SH-SY5Y (cell line): ENCODE measurements around the gene NSUN2.

Source experiments
- GATA2 ChIP-seq: IDR thresholded peaks from 2 replicates; pipeline ENCODE4 v1.6.1; 2011; ENCODE audit warnings: mild to moderate bottlenecking, low read depth, low read length
- GATA3 ChIP-seq: IDR thresholded peaks from 2 replicates; pipeline ENCODE4 v1.6.1; 2011; ENCODE audit warnings: low read depth, mild to moderate bottlenecking, low read length, moderate library complexity

Gene NSUN2

DNA sequence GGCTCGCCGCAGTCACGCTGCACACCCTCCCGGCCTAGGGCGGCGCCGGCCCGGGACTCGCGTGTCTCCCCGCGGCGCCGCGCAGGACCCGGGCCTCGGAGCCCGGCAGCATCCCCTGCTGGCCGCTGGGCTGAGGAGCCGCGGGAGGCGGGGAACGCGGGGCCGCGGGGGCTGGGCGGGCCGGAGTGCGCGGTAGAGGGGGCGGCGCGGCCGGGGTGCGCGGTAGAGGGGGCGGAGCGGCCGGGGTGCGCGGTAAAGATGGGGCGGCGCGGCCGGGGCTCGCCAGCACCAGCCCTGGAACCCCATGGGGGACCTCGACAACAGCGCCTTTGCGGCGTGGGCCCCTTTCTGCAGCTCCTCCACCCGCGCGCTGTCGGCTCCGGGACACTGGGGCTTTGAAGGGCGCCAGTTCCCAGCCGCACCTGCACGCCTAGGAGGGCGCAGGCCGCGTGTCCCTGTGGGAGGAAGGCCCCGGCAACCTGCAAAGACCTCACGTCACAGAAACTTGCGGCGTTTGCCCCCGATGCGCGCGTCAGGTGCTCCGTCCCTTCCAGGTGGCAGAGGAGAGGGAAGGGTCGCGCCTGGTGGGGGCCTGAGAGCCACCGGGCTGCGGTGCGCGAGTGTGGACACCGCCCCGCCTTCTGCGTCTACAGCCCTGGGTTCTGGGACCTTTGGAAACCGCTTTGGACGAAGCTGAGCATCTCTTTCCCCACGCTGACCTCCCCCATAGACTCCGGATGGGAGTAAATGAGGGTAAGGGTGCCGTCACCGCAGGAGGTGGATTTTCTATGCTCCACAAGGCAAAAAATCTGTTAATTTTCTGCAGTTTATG is 49.6 kb downstream of the NSUN2 start:
- TF ChIP-seq GATA3 (no peak), GATA2 (no peak)

- TF ChIP-seq GATA3: no peak
- TF ChIP-seq GATA2: no peak
These were observed 50.3 kb downstream of the NSUN2 start for GRCh38 chr5:6582507-6583048.

- TF ChIP-seq GATA3 (no peak), GATA2 (no peak)
These were observed 51.1 kb downstream of the NSUN2 start for GRCh38 chr5:6581559-6582426.

DNA sequence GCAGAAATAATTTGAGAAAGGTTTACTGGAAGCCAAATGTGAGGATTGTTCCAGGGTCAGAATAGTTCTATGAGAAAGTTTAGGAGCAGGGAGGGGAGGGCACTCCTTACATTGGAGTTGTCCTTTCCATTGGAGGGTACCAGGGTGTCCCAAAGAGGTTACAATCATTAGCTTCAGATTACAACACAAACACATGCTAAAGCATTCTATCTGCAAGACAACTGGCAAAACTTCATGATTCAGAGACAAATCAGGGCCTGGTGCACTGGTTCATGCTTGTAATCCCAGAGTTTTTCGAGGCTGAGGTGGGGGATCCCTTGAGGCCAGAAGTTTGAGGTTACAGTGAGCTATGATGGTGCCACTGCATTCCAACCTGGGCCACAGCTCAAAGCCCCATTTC is 51.8 kb downstream of the NSUN2 start:
- TF ChIP-seq GATA3 (no peak), GATA2 (no peak)

GRCh38 chr5:6579535-6579934 is 53.3 kb downstream of the NSUN2 start:
- TF ChIP-seq GATA2 (no peak), GATA3 (no peak)

DNA sequence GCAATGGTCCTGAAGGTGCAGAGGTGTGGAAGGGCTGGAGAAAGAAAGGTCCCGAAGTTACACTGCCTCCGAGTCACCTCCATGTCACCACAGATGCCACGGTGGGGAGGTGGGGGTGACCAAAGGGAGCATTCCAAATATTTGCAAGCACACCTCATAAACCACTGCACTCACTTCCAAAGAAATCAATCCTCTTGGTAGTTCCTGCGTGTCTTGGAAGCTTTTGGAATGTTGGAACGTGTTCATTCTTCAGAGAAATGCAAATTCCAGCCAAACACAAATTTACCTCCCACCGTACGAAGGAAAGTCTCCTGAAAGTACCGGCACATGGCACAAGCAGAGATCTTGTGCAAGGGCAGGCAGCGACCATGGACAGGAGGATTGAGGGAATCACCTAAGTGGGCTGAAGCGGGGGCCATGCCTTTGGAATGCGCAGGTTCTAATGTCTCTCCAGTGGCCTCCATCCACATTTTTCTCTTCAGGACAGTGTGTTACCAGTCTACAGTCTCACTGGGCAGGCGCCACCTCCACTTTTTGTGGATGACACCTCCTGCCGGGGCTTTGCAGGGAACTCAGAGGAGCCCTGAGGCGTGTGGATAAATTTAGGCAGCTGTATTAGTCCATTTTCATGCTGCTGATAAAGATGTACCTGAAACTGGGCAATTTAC is 54.0 kb downstream of the NSUN2 start:
- TF ChIP-seq GATA2 (no peak), GATA3 (no peak)

DNA sequence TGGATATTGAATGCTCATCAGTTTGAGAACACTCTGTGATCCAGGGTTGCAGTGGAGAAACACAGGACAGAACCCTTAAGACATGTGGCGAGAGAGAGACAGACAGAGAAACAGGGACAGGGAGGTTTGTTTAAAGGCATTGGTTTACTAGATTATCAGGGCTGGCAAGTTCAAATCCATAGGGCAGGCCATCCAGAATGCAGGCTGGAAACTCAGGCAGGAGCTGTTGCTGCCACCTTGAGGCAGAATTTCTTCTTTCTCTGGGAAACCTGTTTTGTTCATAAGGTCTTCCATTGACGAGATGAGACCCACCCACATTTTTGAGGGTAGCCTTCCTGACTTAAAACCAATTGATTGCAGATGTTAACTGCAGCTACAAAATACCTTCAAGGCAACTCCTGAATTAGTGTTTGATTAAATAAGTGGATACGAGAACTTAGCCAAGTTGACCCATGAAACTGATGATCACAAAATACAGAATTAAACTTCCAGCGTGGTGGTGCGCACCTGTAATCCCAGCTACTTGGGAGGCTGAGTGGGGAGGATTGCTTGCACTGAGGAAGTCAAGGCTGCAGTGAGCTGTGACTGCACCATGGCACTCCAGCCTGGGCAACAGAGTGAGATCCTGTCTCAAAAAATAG is 55.9 kb downstream of the NSUN2 start:
- TF ChIP-seq GATA2 (no peak), GATA3 (no peak)

GRCh38 chr5:6574537-6575245 is 58.2 kb downstream of the NSUN2 start:
- TF ChIP-seq GATA3 (no peak), GATA2 (no peak)

- no peak for TF ChIP-seq GATA2
- no peak for TF ChIP-seq GATA3
These were observed 58.7 kb downstream of the NSUN2 start for GRCh38 chr5:6574111-6574510.

DNA sequence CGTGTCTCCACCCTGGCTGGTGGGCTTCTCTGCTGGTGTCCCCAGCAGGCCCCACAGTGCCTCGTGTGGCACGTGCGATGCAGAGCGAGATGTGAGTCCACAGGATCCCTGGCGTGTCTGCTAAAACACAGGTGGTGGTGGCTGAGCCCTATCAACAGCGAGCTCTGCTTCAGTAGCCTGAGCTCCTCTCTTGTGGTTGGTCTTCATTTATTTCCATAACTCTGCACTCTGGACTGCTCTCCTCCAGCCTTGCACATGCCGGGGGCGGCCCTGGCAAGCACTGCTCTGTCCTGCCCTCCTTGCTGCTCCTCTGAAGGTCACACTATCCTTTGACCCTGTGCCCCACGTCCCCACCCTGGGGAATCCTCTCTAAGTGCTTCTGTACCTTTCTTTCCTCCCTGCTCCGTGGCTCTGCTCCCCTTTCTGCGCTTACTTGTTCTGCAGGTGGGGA is 59.2 kb downstream of the NSUN2 start:
- TF ChIP-seq GATA3: no peak
- TF ChIP-seq GATA2: no peak

DNA sequence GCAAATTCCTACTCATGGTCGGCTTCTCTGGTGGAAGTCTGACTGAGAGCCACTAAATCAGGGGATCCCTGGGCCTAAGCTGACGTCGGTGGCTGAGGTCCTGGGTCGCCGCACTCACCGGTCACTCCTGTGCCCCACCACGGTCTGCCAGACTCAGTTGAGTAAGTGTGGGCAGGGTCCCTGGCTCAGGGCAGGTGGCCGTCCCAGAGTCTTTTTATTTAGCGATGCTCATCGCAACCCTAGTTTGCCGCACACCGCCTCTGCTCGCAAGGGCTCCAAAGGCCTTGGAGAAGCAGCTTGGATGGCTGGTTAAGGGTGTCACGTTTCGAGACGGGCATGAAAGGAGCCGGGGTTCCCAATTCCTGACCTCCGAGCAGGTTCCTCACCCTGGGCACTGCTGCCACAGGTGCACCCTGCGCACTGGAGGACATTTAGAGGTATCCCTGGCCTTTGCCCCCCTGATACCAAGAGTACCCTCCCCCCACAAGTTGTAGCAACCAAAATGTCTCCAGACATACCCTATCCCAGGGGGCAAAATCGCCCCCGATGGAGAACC is 59.9 kb downstream of the NSUN2 start:
- TF ChIP-seq GATA3: no peak
- no peak for TF ChIP-seq GATA2

- no peak for TF ChIP-seq GATA2
- TF ChIP-seq GATA3: no peak
These were observed 60.6 kb downstream of the NSUN2 start for GRCh38 chr5:6572086-6572824.

DNA sequence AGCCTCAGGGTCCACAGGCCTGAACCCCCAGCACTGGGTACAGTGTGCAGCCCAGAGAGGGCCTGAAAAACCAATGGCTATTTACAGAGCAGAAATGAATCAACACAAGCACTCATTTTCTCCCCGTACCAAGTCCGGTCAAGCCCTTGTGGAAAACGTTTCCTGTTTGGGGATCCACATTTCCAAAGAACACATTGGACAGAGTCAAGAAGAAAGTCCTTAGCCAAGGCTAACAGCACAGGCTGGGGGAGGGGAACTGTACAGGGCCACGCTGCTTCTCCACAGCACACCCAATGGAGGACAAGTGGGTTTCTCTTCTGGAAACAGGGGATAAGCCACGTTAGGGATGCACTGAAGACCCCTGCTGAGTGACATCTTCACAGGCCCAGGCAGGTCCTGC is 62.3 kb downstream of the NSUN2 start:
- TF ChIP-seq GATA3: no peak
